HepG2 (cell line): ENCODE measurements around the gene SGPL1.

Experiments used
- ATF7 ChIP-seq, 2 experiments: fragments of 450-650 bp in 1 of 2; sonication (generic) in 1 of 2; formaldehyde crosslinking in 1 of 2; IDR thresholded peaks; 2 replicates each; pipeline versions ENCODE4 v1.4.0 to v1.6.1; 2016 to 2020; ENCODE audit warnings: antibody characterized with exemption in 1 of 2, mild to moderate bottlenecking in 1 of 2, missing genetic modification reagents in 1 of 2
- BCL6 ChIP-seq: IDR thresholded peaks from 2 replicates; pipeline ENCODE4 v1.6.1; 2016; ENCODE audit warnings: missing genetic modification reagents, missing compliant biosample characterization
- EP300 ChIP-seq, 3 experiments: sonication (generic) in 1 of 3; formaldehyde crosslinking in 1 of 3; IDR thresholded peaks; 2 replicates each; pipeline versions ENCODE4 v1.5.1 to v1.6.1; 2011 to 2020; ENCODE audit warnings: low read depth in 2 of 3, low read length in 2 of 3, borderline replicate concordance in 1 of 3, improper control_type of control experiment in 1 of 3, mild to moderate bottlenecking in 1 of 3, missing genetic modification reagents in 1 of 3, moderate library complexity in 1 of 3
- SAFB2 ChIP-seq: sonication (generic); formaldehyde crosslinking; IDR thresholded peaks from 2 replicates; pipeline ENCODE4 v1.5.1; 2020; ENCODE audit warnings: missing genetic modification reagents, low read depth, mild to moderate bottlenecking, borderline replicate concordance
- SMAD3 ChIP-seq: sonication (generic); formaldehyde crosslinking; IDR thresholded peaks from 2 replicates; pipeline ENCODE4 v1.4.0; 2020; ENCODE audit warnings: missing genetic modification reagents
- TF ChIP-seq, protein P1 (sequence below): sonication (generic); formaldehyde crosslinking; IDR thresholded peaks from 2 replicates; pipeline ENCODE4 v1.4.0; 2020; ENCODE audit warnings: low read depth, mild to moderate bottlenecking, missing genetic modification reagents
- TF ChIP-seq, protein P2 (sequence below): IDR thresholded peaks from 2 replicates; pipeline ENCODE4 v1.6.1; 2016; ENCODE audit warnings: low read depth

GRCh38 chr10:70913191-70913892, 97.6 kb downstream of the SGPL1 start:
- TF ChIP-seq, protein P1, sequence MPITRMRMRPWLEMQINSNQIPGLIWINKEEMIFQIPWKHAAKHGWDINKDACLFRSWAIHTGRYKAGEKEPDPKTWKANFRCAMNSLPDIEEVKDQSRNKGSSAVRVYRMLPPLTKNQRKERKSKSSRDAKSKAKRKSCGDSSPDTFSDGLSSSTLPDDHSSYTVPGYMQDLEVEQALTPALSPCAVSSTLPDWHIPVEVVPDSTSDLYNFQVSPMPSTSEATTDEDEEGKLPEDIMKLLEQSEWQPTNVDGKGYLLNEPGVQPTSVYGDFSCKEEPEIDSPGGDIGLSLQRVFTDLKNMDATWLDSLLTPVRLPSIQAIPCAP (CRISPR knock-in tag): no peak
- TF ChIP-seq SAFB2 (CRISPR knock-in tag) (no peak), BCL6 (CRISPR knock-in tag) (no peak), EP300 (IDR thresholded peaks at IDR 0.05; ENCODE audit: low read depth in 2 of 2, low read length in 2 of 2) (no peak), EP300 (CRISPR knock-in tag; IDR thresholded peaks at IDR 0.05; ENCODE audit: borderline replicate concordance) (no peak), SMAD3 (CRISPR knock-in tag) (no peak), ATF7 (IDR thresholded peaks at IDR 0.05) (no peak), ATF7 (CRISPR knock-in tag; IDR thresholded peaks at IDR 0.05) (no peak)
- TF ChIP-seq, protein P2, sequence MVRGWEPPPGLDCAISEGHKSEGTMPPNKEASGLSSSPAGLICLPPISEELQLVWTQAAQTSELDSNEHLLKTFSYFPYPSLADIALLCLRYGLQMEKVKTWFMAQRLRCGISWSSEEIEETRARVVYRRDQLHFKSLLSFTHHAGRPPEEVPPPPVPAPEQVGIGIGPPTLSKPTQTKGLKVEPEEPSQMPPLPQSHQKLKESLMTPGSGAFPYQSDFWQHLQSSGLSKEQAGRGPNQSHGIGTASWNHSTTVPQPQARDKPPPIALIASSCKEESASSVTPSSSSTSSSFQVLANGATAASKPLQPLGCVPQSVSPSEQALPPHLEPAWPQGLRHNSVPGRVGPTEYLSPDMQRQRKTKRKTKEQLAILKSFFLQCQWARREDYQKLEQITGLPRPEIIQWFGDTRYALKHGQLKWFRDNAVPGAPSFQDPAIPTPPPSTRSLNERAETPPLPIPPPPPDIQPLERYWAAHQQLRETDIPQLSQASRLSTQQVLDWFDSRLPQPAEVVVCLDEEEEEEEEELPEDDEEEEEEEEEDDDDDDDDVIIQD (CRISPR knock-in tag): no peak
